RWPE2 (cell line): Measurements from ENCODE around the gene ELP4.

ENCODE experiments used
- ATAC-seq: fragments of 200-7000 bp; cut with Tn5 transposase; 3 replicates; pipeline ENCODE4 v1.9.1; 2021; ENCODE audit warnings: low read depth
- DNase-seq: peaks from one replicate; pipeline ENCODE4 v3.0.0-alpha.2; 2020; ENCODE audit warnings: low spot score
- H3K27ac ChIP-seq: fragments of 450-650 bp; 2 replicates; pipeline ENCODE4 v1.5.1; 2017; ENCODE audit warnings: mild to moderate bottlenecking; ENCODE audit not compliant: poor library complexity, severe bottlenecking
- H3K27me3 ChIP-seq: fragments of 250-450 bp; sonication (Bioruptor Pico); 2 replicates; pipeline ENCODE4 v1.5.1; 2021; ENCODE audit warnings: mild to moderate bottlenecking, moderate library complexity; ENCODE audit not compliant: insufficient read depth, poor library complexity, severe bottlenecking
- H3K36me3 ChIP-seq: fragments of 250-450 bp; sonication (Bioruptor Pico); 2 replicates; pipeline ENCODE4 v1.5.1; 2020; ENCODE audit warnings: low read depth, mild to moderate bottlenecking, moderate library complexity
- H3K4me1 ChIP-seq: fragments of 250-450 bp; sonication (Bioruptor Pico); 2 replicates; pipeline ENCODE4 v1.5.1; 2021; ENCODE audit warnings: mild to moderate bottlenecking, moderate library complexity; ENCODE audit not compliant: insufficient read depth, poor library complexity, severe bottlenecking
- H3K4me3 ChIP-seq: fragments of 250-450 bp; sonication (Bioruptor Pico); 2 replicates; pipeline ENCODE4 v1.5.1; 2021; ENCODE audit warnings: mild to moderate bottlenecking, moderate library complexity; ENCODE audit not compliant: severe bottlenecking
- H3K9me3 ChIP-seq: fragments of 250-450 bp; sonication (Bioruptor Pico); 2 replicates; pipeline ENCODE4 v1.5.1; 2021; ENCODE audit warnings: mild to moderate bottlenecking, moderate library complexity; ENCODE audit not compliant: severe bottlenecking
- CTCF ChIP-seq: fragments of 450-650 bp; IDR thresholded peaks from one replicate; pipeline ENCODE4 v1.5.1; 2017; ENCODE audit warnings: mild to moderate bottlenecking, moderate library complexity; ENCODE audit not compliant: poor library complexity, severe bottlenecking

ELP4 gene

GRCh38 chr11:31509051-31509428 is 527 bp upstream of the ELP4 start:
- Histone ChIP-seq H3K4me1 (peaks cover 22% of the 10 kb centered on the region), H3K36me3 (peaks cover 15% of the 10 kb centered on the region), H3K9me3 (no peaks in the 10 kb centered on the region), H3K27ac (no peak overlapping the region), H3K27me3 (no peaks in the 10 kb centered on the region), H3K4me3 (peak overlapping the region; percentile 80)
- DNase-seq (no peak), ATAC-seq (peak; percentile 3; the same call in 2 of the 3 replicates)
- no peak for TF ChIP-seq CTCF

- H3K36me3 ChIP-seq, result 0 out of 2 replicates have a peak, but pooled peaks cover 3% of the 10 kb centered on the region
- ATAC-seq, result no peak
- no peak for TF ChIP-seq CTCF
- H3K27me3 ChIP-seq, result no peaks in the 10 kb centered on the region
- H3K9me3 ChIP-seq, result no peaks in the 10 kb centered on the region
- H3K4me1 ChIP-seq, result peaks cover 22% of the 10 kb centered on the region
- H3K27ac ChIP-seq, result no peak overlapping the region
- no peak overlapping the region for H3K4me3 ChIP-seq
- no peak for DNase-seq
Measured at GRCh38 chr11:31512117-31512516, 2.5 kb downstream of the ELP4 start.

GRCh38 chr11:31521497-31522150 is 12.1 kb downstream of the ELP4 start:
- no peak for ATAC-seq
- no peak overlapping the region for H3K4me3 ChIP-seq

GRCh38 chr11:31529189-31529588 is 19.6 kb downstream of the ELP4 start:
- H3K9me3 ChIP-seq, result no peaks in the 10 kb centered on the region
- H3K4me3 ChIP-seq, result no peak overlapping the region
- no peaks in the 10 kb centered on the region for H3K4me1 ChIP-seq
- no peaks in the 10 kb centered on the region for H3K27me3 ChIP-seq
- ATAC-seq, result no peak
- H3K36me3 ChIP-seq, result no peaks in the 10 kb centered on the region
- no peak overlapping the region for H3K27ac ChIP-seq
- DNase-seq, result no peak
- TF ChIP-seq CTCF, result no peak

More at GRCh38 chr11:31521497-31522150, 12.1 kb downstream of the ELP4 start:
- Histone ChIP-seq H3K27ac (no peak overlapping the region), H3K9me3 (no peaks in the 10 kb centered on the region), H3K36me3 (peaks cover 3% of the 10 kb centered on the region; the same call in 1 of the 2 replicates), H3K27me3 (no peaks in the 10 kb centered on the region), H3K4me1 (no peaks in the 10 kb centered on the region)
- TF ChIP-seq CTCF, result no peak
- DNase-seq, result no peak

- no peak for ATAC-seq
Measured at GRCh38 chr11:31529701-31530100, 20.1 kb downstream of the ELP4 start.

More at GRCh38 chr11:31529701-31530100, 20.1 kb downstream of the ELP4 start:
- no peaks in the 10 kb centered on the region for H3K9me3 ChIP-seq
- DNase-seq, result no peak
- no peaks in the 10 kb centered on the region for H3K27me3 ChIP-seq
- H3K4me1 ChIP-seq, result no peaks in the 10 kb centered on the region
- H3K36me3 ChIP-seq, result no peaks in the 10 kb centered on the region
- no peak for TF ChIP-seq CTCF
- no peak overlapping the region for H3K27ac ChIP-seq
- no peak overlapping the region for H3K4me3 ChIP-seq
